Stimulated activated CD4-positive, alpha-beta T cell treated with anti-CD3 and anti-CD28 coated beads, Interleukin-1b, Interleukin-23, amount 100 ng/mL, for 48 hours (primary cell): Measurements from ENCODE around the gene POLR2F.

Source experiments
- DNase-seq: peaks from one replicate; pipeline ENCODE4 v3.0.0-alpha.2; 2020

POLR2F gene

GRCh38 chr22:37953437-37954179 lies at the start of gene POLR2F, which contains the start of gene C22orf23:
TSS of gene POLR2F (plus strand) at chr22:37953699. CDS start at chr22:37953788, 89 bp downstream.
TSS of gene C22orf23 (minus strand) at chr22:37953601. CDS start at chr22:37953149, 452 bp downstream.
- DNase-seq: peak; percentile 95

DNA sequence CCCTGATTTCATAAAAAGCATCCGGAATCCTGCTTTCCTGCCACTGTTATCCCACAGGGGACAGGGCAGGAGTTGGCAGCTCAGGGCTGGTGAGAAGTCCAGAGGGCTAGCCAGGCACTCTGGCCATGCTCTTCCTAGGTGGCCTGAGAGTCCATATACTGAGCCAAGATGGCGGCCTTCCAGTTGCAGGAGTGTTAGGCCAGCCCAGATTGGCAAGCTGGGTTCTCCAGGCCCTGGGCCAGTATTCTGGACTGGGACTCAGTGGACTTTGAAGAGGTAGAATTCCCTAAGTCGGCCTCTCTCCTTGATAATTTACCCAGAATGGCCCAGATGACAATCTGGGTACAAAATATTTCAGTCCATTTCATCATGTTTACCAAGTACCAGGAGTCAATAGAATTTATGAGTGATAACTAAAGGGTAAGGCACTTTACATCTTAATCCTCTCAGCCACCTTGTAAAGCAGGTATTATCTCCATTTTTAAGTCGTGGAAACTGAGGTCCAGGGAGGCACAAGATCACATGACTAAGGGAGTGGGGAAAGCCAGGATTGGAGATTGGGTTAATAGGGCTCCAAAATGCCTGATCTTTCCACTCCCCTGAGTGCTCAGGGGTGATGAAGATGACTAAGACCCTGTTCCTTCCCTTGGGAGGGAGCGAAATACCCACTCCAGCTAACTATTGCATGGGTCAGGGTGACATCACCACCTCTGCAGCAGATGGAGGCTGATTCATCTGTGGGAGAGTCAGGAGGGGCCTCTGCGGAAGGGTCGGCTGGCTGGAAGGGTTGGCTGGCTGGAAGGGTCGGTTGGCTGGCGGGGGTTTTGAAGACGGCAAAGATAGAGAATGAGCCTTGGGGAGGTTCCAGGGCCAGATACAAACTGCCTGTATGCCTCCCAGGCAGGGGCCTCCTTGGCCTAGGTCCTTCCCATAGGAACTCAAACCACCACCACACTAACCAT lies 48.6 kb upstream of the POLR2F start:
- peak; percentile 46 for DNase-seq

DNA sequence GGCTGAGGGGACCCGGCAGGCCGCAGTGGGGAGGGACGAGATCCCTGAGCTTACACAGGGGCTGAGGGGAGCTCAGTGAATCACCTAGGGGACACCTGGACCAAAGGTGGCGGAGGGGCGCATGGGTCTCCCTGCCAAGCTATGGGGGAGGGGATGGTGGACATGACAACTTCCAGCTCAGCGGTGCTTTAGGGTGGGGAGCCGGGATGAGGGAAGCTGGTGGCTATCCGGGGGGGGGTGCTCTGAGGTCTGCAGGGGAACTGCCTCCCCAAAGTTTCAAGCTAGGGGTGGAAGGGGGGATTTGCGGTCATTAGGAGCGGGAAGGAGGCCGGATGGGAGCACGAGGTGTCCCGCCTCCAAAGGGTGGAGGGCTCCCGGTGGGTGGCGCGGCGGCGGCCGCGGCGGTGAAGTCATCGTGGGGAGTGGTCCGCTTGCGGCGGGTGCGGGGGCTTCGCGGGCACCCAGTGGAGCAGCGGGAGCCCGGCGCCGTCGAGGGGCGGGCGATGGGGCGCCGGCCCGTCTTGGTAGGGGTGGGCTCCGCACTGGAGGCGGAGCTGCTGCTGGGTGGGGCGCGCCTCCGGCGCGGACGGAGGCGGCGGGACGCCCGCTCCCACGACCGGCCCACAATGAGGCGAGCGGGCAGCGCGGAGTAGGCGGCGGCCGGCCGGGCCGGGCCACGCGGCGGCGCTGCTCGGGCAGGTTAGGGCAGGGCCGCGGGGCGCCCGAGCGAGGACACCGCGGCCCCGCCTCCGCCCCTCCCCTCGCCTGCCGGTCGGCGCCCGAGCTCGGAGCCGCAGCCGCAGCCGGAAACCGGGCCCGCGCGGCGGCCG lies 47.8 kb upstream of the POLR2F start, which contains the start of gene MICALL1:
Gene MICALL1 (plus strand): TSS at position 764 of the 830 bp plus-strand sequence. CDS start 126 bp downstream, outside the sequence.
- peak; percentile 42 for DNase-seq

GRCh38 chr22:37906364-37907008 lies 47.0 kb upstream of the POLR2F start:
- peak; percentile 28 for DNase-seq

DNA sequence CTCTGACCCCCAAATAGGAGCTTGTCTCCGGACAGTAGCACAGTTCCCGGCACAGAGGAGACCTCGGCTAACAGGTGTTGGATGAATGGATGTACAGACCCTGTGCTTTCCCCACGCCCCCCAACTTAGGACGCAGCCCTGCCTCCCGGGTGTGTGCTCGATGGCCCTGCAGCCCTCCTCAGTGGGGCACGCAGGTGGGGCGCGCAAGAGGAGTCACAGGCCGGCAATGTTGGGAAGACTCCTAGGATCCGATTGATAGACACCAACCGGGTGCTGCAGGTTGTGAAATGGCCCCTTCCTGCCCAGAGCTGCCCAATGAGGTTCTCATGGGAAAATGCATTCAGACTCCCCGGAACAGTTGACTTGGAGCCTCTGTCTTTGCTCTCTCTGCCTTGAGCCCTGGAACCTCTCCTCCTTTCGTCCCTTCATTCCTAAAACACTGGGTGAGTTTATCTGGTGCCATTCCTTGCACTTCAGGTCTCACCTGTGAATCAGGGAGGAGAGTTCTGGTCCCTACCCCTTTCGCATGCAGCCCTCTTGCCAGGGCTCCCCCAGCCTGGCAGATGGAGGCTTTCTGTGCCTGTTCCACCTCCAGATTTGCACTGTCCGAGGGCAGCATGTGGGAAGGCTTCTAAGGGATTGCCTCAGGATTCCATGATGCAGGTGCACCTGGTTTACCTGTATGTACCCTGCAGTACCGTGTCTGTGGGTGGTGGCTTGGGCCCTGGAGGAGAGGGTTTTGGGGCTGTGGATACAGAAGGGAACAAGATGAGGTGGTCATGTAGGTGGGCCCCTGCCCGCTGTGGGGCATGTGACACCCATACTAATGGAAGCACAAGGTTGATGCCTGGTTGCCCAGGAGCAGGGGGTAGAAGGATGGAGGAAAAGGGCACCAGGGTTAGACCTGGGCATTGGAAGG lies 46.2 kb upstream of the POLR2F start:
- no peak for DNase-seq

- DNase-seq: no peak
Observed at GRCh38 chr22:37909766-37910165, 43.7 kb upstream of the POLR2F start.

DNA sequence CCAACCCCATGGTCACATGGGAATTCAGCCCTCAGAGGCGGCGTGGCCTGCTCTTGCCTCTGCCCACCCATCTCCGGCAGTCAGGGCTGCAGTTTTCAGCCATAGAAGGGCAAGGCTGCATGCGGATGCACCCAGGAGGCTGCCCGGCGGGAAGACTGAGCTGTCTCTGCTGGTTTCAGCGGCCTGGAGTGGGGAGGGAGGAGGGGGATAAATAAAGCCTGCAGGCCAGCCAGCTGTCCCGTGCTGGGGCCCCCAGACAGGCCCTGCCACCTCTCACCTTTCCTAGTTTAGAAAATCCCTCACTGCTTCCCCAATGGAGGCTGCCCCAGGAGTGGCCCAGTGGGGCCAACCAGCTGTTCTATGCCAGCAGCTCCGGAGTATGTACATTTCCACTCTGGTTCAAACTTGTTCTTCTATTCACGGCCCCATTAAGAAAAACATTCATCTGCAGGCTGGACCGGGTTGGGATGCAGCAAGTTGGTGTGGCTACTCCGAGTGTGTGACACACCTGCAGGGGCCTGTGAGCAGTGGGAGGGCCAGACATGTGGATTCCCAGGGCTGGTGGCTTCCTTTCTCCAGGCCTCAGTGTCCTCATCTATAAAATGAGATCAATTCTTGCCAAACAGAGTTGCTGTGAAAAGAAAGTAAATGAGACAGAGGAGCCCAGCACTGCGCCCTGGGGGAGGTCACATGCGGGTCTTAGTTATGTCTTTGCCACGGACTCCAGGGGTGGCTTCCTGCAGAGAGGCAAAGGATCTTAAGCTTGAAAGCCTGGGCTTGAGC lies 42.4 kb upstream of the POLR2F start:
- no peak for DNase-seq

DNA sequence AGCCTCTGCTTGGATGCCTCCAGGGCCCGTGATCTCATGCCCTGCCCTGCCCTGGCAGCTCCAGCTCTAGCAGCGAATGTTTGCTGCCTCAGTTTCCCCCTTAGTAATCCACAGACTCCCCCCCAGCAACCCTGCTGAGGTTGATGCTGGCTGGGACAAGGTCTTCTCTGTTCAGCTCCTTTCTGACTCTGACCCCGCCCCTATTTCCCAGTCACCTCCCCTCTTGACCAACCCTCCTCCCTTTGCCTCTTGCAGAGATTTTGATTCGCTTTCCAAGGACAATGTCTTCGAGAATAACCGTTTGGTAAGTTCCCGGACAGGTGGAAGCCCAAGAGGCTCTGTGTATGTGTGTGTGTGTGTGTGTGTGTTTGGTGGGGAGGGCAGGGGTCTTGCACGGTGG lies 41.8 kb upstream of the POLR2F start:
- no peak for DNase-seq

GRCh38 chr22:37912171-37912570 lies 41.3 kb upstream of the POLR2F start:
- DNase-seq: no peak

DNA sequence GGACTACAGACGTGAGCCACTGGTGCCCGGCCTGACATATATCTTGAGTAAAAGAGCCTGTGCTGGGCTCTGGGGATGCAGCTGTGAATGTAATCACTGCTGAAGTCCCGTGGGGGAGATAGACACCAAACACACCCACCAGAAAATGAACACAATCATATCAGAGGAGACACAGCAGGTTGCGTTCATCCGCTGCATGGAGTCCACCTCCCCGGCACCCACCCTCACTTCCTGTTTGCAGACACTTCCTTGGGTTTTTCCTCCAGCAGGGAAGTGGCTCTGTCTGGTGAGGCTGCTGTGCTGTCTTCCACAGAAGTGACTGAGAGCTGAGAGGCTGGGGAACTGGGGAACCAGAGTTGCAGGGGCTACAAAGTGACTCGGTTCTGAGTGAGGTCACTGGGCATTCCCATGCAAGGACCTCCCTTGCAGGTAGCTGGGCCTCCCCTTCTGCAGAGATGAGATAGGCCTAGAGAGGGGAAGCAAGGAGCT lies 40.2 kb upstream of the POLR2F start:
- no peak for DNase-seq

- no peak for DNase-seq
Observed at GRCh38 chr22:37916311-37916710, 37.2 kb upstream of the POLR2F start.

- DNase-seq: no peak
Observed at GRCh38 chr22:37917874-37918548, 35.5 kb upstream of the POLR2F start.

GRCh38 chr22:37918580-37919270 lies 34.8 kb upstream of the POLR2F start:
- DNase-seq: no peak

DNA sequence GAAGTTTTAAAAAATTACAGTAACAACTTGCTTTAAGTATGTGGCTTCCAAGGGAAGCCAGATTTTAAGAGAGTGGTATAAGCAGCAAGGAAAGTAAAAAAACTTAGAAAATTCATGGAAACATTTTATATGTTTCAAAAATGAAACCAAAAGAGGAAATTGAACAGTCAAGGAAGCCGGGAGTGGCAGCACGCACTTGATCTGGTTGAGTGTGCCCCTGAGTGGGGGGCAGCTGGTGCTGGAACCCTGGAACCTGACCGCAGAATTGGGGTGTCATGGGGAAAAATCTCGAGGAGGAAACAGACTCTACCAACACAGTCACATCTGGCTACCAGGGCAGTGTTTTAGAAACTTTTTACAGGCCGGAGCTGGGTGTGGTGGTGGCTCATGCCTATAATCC lies 33.4 kb upstream of the POLR2F start:
- DNase-seq: no peak

GRCh38 chr22:37922191-37922590 lies 31.3 kb upstream of the POLR2F start:
- DNase-seq: no peak

DNA sequence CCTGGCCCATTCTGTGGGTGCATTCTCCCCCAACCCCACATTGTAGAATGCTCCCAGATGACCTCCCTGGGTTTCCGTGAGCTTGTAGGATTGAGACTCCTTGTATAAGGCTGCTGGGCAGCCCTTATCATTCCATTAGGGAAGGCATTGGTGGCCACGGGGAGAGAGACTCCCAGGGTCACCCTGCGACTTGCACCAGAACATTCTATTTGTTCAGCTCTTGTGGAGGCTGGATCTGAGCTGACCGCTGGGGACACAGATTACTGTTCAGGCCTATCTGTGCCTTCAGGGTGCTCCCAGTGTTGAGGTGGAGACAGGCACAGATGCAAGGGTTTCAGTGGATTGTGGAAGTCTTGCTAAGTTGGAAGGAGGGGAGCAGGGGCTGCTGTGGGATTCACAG lies 29.6 kb upstream of the POLR2F start:
- DNase-seq: no peak

GRCh38 chr22:37924386-37925065 lies 29.0 kb upstream of the POLR2F start:
- no peak for DNase-seq

DNA sequence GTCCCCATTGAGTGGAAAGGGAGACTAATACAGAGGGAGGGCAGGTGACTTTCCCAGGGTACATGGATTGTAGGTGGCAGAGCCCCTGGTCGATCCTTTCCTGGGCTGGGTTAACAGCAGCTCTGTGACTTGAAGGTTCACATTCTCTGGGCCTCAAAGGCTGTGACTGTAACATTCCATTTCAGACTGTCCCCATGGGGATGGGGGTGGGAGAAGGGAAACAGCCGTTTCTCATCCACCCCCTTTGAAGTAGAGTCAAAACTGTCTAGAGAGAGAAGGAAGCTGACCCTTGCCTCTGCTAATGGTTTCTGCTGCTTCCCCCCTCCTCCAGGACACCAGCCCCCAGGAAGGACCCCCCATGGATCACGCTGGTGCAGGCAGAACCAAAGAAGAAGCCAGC lies 28.2 kb upstream of the POLR2F start:
- DNase-seq: no peak
